CD4-positive, alpha-beta T cell treated with Interleukin-15 for 4 hours (primary cell): ENCODE measurements around the gene GALNT9.
"Not testable (repeated sequence)": the region's sequence is repeated elsewhere in the genome, so short reads cannot be mapped to it uniquely, and the experiment has no call there.

Experiments
- DNase-seq: peaks from one replicate; pipeline ENCODE4 v3.0.0-alpha.2; 2020; ENCODE audit warnings: low spot score

The GALNT9 gene

GRCh38 chr12:132155771-132156572, 173.4 kb downstream of the GALNT9 start:
- DNase-seq, result no peak

DNA sequence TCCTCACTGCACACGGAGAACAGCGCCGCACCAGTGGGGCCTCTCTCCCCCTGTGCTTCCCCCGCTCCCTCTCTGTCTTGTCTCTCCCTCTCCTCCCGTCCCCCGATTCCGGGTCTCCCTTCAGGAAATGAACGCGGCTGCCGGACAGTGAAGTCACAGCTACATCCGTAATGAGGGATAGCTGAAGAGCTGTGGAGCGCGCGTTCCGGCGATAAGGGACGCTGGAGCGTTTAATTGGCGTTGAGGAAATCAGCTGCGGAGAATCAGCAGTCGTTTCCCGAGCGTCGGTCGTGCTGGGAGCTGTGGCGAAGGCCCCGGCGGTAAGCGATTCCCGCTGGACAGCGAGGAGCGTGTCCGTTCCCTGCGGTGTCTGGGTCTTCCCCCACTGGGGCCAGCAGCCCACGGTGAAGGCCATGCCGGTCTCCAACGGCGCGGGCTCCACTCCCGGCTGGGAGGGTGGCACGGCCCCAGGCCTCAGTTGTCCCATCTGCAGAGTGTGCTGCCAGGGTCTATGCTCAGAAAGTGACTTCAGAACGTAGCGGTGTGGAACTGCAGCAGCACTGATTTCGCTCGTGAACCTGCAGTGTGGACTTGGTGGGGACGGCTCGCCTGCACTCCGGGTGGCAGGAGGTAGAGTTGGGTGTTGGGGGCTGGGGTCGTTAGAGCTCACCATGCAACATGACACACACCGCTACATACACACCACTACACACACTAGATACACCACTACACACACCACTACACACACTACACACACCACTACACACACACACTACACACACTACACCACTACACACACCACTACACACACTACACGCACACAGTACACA, 174.2 kb downstream of the GALNT9 start:
- no peak for DNase-seq

GRCh38 chr12:132154341-132154761, 175.0 kb downstream of the GALNT9 start:
- no peak for DNase-seq

DNA sequence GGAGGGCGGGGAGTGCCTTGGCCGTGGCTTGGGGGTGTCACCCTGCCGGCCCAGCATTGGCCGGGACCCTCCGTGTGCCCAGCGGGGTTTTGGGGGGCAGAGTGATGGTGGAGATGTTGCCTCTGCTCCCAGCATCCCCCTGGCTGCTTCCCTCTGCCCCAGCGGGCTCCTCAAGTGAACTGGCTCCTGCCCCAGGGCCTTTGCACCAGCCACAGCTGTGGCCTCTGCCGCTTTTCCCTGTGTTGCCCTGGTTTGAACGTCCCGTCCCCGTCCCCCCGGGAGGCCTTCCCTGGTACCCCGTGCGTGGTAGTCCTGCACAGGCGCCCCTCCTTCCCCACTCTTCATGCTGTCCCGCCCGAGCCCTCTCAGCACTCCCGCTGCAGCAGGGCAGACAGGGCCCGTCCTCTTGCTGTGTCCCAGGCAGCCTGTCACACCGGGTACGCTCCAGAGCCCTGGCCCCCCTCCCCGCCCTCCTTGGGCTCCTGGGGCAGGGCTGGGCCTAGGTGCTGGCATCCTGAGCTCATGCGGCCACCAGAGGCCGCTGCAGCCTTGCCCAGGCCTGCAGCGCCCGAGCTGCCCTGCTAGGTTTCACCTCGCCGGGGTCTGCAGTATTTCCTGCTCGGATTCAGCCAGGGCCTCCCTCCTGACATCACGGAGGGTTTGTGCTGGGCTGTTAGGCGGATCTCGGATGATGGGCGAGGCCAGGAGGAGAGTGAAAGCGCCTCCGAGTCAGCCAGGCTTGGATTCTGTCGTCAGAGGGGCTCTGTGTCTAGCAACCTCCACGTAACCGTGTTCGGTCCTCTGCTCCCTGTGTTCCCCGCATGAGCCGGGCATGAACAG, 175.7 kb downstream of the GALNT9 start:
- peak; percentile 66 for DNase-seq

DNA sequence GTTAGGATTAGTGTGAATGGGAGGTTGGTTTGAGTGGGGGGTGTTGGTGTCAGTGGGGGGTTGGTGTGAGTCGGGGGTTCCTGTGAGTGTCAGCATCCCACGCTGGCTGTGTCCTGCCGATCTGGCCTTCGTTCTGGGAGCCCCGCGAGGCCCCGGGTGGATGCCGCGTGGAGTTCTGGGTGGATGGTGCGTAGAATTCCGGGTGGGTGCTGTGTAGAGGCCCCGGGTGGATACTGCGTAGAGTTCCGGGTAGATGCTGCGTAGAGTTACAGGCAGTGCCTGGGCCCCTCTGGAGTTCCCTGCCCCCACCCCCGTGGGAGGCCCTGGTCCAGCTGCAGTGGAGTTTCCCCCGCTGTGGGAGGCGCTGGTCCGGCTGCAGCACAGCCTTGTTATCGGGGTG, 176.4 kb downstream of the GALNT9 start:
- no peak for DNase-seq

DNA sequence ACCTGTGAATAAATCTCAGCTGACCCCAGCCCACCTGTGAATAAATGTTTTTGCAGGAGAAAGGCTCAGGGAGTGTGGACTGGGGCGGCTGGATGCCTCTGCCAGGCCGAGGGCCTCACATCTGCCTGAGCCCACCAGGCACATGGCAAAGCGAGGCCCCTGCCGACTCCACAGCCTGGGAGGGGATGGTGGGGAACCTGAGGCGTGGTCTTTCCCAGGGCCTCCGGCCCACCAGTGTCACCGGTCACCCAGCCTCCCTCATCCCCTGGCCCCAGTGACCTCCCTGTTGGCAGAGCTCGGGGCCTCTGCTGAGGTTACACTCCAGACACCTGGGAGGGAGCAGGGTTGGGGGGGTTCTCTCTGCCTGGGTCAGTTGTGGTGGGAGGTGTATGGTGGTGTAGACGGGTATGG, 177.0 kb downstream of the GALNT9 start:
- no peak for DNase-seq

DNA sequence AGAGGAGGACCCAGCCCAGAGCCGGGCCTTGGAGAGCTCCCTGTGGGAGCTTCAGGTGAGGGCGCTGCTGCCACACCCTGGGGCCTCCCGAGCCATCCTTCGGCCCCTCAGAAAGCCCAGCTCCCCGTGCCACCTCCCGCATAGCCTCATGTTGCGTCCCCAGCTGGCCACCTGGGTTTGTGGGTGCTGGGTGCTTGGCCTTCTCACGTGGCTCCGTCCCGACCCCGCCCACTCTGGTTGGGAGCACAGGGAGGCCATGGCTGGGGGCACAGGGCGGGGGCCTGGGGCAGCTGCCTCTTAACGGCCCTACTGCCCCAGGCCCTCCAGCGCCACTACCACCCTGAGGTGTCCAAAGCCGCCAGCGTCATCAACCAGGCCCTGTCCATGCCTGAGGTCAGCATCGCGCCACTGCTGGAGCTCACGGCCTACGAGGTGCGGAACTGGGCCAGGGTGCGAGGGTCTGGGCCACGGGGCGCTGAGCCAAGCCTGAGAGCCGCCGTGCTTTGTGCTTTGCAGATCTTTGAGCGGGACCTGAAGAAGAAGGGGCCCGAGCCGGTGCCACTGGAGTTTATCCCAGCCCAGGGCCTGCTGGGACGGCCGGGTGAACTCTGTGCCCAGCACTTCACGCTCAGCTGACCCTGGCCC, 177.5 kb downstream of the GALNT9 start:
- DNase-seq, result no peak

DNA sequence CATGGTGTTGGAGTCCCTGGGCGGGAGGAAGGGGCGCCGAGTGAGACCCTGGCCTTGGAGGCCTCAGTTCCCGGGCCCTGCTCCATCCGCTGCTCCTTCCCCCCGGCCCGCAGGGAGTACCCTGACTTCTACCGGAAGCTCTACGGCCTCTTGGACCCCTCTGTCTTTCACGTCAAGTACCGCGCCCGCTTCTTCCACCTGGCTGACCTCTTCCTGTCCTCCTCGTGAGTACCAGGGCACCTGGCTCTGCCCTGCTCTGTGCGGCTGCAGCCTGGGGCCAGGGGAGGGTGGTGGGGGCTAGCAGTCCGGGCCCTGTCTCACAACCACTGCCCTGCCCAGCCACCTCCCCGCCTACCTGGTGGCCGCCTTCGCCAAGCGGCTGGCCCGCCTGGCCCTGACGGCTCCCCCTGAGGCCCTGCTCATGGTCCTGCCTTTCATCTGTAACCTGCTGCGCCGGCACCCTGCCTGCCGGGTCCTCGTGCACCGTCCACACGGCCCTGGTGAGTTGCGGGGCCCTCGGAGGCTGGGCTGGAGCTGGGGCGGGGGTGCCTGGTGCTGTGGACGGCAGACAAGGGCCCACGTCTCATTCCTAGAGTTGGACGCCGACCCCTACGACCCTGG, 178.1 kb downstream of the GALNT9 start:
- no peak for DNase-seq

- no peak for DNase-seq
These were observed 178.6 kb downstream of the GALNT9 start for GRCh38 chr12:132150780-132151144.

DNA sequence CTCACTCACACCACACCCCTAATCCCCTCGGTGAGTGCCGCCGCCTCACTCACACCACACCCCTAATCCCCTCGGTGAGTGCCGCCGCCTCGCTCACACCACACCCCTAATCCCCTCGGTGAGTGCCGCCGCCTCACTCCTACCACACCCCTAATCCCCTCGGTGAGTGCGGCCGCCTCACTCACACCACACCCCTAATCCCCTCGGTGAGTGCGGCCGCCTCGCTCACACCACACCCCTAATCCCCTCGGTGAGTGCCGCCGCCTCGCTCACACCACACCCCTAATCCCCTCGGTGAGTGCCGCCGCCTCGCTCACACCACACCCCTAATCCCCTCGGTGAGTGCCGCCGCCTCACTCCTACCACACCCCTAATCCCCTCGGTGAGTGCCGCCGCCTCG, 179.9 kb downstream of the GALNT9 start:
- not testable (repeated sequence) for DNase-seq

DNA sequence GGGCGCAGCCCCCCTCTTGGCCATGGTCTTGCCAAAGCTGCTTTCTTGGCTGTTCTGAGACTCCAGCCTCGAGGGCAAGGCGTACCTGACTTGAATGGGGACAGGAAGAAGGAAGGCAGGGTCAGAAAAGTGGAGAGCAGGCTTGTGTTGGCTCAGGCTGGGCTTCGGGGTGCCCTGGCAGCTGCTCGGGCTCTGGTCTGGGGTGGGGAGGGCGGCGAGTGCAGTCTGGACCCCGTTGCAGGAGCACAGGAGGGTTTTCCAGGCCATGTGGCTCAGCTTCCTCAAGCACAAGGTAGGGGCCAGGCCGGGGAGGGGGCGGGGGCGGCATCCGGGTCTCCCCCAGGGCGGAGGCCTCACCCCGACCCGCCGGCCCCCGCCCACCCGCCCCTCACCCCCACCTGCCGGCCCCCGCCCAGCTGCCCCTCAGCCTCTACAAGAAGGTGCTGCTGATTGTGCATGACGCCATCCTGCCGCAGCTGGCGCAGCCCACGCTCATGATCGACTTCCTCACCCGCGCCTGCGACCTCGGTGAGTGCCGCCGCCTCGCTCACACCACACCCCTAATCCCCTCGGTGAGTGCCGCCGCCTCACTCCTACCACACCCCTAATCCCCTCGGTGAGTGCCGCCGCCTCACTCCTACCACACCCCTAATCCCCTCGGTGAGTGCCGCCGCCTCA, 180.9 kb downstream of the GALNT9 start:
- no peak for DNase-seq

- DNase-seq, result no peak
These were observed 181.7 kb downstream of the GALNT9 start for GRCh38 chr12:132147423-132148367.

DNA sequence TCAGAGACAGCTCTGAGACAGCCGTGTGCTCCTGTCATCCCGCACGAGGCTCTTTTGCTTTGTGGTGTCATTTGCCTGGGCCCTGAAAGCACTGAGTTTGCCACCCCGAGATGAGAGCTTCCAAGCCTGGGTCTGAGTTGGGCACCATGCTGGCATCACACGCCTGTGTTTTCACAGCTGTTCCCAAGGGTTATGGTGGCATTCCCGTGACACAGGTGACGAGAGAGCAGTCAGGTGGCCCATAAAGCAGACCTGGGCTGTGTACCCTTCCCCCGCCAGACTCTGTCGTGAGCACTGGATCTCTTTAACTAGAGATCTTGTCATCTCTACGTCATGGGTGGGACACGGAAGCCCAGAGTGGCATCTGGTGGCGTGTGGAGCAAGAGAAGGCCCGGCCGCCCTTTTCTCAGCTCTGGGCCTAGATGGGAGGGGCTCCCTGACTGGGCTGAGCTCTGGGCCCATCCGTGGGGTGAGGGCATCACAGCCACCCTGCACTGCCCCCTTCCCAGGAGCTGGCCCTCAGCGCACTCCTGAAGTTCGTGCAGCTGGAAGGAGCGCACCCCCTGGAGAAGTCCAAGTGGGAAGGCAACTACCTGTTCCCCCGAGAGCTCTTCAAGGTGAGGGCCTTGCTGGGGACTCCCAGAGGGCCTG, 182.5 kb downstream of the GALNT9 start:
- DNase-seq, result no peak
